Brain pericyte (primary cell): ENCODE measurements around the gene GPR142.

Experiments used
- DNase-seq: peaks from one replicate; pipeline ENCODE4 v3.0.0-alpha.2; 2012; ENCODE audit warnings: low read depth, low spot score

The GPR142 gene

DNA sequence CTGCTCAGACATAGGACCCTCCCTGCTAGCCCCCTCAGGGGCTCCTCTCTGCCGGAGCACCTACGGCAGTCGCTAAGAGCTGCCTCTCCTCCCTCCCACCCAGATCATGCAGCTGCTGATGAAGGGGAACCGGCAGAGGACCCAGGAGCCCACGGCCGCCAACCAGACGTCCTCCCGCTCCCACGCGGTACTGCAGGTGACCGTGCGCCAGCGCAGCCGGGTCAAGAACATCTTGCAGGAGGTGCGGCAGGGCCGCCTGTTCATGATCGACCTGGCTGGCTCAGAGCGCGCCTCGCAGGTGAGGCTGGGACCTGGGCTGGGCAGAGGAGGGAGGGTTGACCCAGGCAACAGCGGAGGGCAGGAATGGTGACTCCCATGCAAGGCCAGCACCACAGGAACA, 22.6 kb upstream of the GPR142 start:
- DNase-seq, result no peak

DNA sequence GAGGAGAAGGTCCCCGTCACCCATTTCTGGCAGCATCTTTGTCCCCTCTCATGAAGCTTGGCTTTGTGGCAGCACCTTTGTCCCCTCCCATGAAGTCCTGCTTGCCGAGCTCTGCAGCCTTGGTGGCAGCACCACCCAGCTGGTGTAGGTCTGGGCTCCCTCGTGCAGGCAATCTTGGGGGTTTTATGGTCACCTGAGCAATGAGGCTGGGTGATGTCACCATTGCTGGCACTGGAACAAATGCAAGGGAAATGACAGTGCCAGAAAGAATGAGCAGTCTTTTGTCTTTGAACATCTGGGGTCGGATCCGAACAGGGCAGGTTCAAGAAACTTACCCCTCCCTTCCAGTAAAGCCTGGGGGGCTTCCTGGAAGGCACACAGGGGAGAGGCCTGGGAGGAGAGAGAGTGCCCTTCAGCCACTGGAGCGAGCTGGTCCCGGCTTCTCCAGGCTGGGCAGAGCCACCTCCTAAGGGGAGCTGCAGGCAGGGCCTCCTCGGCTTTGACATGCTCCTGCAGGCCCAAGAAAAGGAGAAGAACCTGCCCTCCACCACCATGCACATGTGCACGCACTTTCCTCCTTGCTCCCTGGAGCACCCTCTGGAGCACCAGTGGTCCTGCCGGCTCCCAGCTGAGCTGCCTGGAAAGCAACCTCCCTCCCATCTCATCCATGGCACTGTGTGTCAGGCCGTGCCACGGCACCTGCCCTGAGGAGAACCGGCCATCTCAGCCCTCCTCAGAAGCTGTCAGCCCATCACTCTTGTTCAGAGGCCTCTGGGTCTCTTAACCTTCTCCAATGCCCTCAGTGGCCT, 21.7 kb upstream of the GPR142 start:
- no peak for DNase-seq

DNA sequence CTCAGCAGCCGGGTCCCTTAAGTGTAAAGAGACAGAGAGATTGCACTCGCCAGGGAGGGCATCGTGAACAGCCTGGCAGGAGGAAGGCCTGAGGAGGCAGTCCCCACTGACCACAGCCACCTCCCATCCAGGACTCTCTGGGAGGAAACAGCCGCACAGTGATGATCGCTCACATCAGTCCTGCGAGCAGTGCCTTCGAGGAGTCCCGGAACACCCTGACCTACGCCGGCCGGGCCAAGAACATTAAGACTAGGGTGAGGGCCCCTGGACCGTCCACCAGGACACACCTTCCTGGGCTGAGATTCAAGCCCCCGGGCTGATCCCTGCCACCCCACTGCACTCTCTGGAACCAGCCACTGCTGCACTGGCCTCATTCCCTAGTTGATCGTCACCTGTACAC, 19.7 kb upstream of the GPR142 start:
- DNase-seq, result no peak

DNA sequence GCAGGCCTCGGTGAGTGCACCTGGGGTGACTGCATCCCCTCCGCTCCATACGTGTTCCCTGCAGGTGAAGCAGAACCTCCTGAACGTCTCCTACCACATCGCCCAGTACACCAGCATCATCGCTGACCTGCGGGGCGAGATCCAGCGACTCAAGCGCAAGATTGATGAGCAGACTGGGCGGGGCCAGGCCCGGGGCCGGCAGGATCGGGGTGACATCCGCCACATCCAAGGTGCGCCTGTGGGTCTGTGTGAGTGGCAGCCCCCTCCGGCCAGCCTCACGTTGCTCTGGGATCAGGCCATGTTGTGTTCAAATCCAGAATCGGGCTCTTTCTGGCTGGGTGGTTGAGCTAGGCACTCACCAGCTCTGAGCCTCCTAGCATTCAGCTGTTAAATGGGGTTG, 18.2 kb upstream of the GPR142 start:
- no peak for DNase-seq

DNA sequence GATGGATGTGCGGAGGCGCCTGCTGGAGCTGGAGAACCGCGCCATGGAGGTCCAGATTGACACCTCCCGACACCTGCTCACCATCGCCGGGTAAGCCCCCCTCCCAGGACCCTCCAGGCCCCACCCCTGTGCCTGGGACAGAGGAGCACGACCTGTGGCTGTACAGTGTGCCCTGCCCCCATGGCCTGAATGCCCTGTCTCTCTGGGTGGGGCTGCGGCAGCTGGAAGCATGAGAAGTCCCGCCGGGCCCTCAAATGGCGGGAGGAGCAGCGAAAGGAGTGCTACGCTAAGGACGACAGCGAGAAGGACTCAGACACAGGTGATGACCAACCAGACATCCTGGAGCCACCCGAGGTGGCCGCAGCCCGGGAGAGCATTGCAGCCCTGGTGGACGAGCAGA, 16.8 kb upstream of the GPR142 start:
- no peak for DNase-seq

DNA sequence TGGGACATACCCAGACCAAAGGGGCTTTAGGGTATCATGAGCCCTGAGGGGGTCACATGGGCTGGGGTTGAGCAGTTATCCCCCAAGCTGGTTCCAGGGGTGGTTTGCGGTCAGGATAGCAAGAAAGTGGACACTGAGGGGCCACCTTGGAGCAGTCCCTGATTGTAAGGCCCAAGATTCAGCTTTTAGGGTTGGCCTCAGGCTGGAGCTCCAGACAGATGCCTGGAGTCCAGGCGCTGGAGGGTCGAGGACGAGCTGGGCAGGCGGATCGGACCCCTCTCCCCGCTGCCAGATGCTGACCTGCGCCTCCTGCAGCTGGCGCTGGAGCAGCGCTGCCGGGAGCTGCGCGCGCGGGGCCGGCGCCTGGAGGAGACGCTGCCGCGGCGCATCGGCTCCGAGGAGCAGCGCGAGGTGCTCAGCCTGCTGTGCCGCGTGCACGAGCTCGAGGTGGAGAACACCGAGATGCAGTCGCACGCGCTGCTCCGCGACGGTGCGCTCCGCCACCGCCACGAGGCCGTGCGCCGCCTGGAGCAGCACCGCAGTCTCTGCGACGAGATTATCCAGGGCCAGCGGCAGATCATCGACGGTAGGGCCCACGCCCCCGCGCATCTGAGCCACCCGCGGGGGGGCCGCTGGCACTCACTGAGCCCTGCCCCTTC, 15.6 kb upstream of the GPR142 start:
- DNase-seq, result no peak

DNA sequence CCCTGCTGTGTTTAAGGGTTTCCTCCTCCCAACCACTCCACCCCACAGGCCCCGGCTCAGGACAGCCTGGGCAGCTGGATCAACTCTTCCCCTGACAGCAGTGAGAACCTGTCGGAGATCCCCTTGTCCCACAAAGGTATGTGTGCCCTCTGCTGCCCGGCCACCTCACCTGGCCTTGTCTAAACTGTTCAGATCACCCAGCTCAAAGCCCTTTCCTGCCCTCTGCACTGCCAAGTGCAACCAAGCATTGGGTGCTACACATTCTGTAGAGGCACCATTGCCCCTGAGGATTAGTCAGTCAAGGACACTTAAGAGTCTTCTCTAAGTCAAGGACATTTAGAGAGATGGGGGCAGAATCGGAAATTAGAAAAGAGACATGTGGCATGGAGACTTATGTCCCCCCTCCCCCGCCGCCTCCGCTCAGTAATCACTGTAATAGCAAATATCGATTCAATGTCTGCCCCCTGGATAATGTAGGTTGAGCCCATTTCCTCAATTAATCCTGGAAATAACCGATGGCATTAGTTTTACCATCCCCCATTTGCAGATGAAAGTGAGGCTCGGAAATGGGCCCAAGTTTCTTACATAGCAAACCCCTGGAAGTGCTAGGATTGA, 13.8 kb upstream of the GPR142 start:
- no peak for DNase-seq

DNA sequence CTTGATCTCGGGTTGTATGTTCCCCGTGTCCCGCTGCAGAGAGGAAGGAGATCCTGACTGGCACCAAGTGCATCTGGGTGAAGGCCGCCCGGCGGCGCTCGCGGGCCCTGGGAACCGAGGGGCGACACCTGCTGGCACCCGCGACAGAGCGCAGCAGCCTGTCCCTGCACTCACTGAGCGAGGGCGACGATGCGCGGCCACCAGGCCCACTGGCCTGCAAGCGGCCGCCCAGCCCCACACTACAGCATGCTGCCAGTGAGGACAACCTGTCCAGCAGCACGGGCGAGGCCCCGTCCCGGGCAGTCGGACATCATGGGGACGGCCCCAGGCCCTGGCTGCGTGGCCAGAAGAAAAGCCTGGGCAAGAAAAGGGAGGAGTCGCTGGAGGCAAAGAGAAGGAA, 13.2 kb upstream of the GPR142 start:
- no peak for DNase-seq

DNA sequence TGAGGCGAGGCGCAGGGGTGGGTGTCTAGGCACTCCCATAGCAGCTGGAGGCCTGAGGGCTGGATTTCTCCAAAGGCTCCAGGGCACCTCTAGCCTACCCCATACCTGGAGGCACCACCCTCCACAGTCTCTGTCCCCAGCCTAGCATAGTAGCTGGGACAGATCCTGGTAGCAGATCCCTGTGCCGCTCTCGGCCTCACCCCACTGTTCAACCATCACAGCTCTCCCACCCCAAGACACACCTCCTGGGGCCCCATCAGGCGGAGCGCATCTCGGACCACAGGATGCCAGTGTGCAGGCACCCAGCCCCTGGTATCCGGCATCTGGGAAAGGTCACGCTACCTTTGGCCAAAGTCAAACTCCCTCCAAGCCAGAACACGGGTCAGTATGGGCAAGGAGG, 12.7 kb upstream of the GPR142 start:
- DNase-seq, result no peak

DNA sequence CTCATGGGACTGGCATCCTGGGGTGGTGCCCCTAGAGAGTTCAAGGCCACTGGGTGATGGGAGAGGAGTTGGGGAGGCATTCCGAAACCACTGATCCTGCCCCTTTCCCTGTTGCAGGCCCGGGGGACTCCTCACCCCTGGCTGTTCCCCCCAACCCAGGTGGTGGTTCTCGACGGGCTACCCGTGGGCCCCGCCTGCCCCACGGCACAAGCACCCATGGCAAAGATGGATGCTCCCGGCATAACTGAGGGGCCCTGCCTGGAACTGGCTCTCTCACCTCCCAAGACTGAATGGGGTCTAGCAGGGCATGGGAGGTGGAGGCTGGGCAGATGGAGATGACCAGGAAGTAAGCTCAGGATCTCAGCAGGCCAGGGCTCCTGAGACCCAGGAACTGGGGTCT, 12.2 kb upstream of the GPR142 start:
- no peak for DNase-seq

DNA sequence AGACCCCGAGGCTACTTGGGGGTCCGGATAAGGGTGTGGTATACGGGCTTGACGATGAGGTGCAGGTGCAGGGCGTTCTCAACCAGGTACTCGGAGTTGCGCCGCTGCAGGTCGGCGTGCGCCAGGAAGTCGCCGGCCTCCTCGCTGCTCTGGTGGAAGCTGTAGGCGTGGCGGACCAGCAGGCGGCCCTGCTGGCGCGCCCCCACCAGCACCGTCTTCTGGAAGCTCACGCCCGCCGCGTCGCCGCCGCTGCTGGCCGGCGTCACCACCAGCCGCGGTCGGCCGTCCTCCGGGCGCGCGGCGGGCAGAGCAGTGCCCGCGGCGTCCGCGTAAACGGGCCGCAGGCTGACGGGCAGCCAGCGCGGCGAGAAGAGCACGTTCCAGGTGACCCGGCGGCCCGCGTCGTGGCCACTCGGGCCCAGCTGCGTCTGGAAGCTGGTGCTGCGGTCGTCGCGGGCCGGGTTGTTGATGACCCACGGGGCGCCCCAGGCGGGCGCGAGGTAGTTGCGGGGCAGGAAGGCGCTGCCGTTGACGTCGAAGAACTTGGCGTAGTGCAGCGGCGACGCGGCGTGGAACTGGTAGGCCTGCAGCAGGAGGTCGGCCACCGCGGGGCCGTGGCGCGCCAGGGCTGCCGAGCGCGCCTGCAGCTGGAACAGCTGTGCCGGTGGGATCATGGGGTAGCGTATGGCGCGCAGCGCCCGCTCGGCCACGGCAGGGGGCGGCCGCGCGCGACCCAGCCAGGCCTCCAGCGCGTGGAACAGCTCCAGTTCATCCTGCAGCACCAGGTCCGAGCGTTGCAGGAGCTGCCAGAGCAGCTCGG, 10.4 kb upstream of the GPR142 start:
- no peak for DNase-seq

DNA sequence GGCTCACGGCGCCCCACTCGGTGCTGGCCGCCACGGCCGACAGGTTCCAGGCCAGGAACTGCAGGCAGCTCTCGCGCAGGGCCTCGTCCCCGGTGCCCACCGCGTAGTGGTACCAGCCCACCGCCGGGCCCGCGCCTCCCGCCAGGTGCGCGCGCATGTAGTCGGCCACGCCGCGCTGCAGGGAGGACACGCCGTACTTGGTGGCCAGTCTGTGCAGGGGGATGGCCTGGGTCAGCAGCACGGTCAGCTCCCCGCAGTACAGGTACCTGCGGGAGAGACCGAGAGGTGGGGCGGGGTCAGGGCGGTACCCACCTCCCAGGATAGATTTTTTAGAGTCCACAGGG, 9.9 kb upstream of the GPR142 start:
- no peak for DNase-seq

DNA sequence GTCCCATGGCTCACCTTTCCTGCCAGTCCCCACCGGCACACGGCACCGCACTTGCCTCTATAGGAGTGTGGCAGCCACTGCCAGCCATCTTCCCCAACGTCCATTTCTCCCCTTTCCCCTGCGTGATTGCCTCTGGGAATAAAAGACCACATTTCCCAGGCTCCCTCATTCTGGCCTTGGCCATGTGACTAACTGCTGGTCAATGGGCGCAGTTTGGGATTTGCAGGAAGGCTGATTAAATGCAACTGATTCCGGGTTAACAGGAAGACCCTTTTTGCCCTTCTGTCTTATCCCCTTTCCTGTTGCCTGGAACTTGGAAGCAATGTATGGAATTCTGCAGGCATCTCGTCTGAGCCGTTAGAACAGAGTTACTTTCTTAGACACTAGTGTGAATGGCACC, 8.6 kb upstream of the GPR142 start:
- no peak for DNase-seq

DNA sequence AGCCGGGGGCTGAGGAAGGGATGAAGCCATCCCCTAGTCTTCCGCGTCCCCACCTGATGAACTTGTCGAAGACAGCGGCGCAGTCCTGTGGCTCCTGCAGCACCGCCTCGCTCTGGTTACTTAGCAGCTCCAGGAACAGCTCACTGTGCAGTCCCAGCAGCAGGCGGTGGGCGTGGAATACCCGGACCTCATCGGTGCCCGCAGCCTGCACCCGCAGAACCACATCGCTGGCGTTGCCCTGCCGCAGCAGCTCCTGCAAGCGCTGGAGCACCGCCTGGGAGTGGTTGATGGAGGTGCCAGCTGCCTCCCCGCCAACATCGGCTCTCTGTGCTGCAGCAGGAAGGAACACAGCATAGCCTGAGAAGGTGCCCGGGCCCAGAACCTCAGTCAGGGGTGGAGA, 7.4 kb upstream of the GPR142 start:
- no peak for DNase-seq

DNA sequence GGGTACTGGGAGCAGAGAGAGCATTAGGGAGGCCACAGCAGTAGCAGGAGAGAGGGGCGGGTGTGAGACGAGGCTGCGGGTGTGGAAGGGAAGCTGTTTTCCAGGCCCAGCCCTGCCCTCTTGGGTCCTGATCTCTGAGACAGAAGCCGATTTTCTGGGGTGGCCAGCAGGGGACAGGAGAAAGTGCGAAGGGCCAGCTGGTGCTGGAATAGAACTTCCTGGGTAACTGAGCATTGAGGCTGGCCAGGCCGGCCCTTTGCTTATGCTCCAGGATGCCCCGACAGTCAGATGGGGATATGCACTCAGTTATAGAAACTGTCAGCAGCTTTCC, 6.4 kb upstream of the GPR142 start:
- DNase-seq, result no peak

DNA sequence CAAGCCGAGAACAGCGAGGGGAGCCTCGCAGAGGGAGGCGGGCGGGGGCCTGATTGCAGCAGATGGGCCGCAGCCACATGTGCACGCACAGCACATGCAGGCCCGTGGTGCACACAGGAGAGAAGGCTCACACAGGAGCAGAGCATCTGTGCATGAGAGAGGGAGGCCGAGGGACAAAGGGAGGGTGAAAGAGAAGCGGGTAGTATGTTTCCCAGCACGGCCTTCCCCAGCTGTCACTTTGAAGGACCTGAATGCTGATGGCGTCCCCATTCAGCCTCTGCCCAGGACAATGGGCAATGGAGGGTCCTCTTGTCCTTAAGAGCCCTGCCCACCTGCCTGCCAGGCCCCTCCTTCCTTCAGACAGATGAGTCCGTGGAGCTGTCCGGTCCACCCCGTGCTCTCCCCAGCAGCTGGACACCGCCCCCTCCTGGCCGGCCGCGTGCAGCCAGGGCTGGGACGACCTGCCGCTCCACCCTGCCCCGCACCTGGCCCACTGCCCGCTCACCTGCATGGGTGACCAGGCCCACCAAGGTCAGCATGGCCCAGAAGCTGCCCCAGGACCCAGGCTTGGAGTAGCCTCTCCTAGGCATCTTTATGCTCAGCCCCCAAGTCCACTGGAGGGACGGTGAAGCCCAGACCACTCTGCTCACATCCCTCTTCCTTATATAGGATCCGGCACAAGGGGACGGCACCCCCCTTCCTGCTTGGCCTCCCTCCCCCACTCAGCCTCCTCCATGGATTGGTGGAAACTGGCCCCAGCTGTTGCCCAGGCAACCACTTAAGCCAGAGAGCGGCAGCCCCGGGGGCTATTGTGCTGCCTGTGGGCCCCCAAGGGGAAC, 5.9 kb upstream of the GPR142 start, which contains the start of gene BTBD17:
Gene BTBD17, minus strand, starts transcription at position 639 of the 839 bp plus-strand sequence. Its CDS starts 49 bp downstream, at position 590.
- DNase-seq, result no peak

DNA sequence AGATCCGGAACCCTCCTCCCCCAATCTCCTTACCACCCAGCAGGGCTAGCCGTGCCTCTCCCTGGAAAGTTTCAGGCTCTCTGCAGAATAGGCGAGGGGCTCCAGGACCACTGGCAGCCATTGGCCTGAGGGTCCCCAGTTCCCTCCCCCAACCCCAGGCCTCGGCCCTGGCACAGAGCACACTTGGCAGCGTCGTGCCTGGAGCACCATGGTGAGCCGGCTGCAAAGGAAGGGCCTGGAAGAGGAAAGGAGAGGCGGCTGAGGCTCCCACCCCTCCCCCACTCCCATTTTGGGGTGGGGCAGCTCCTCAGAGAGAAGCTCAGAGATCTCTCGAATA, 5.3 kb upstream of the GPR142 start:
- DNase-seq, result no peak

DNA sequence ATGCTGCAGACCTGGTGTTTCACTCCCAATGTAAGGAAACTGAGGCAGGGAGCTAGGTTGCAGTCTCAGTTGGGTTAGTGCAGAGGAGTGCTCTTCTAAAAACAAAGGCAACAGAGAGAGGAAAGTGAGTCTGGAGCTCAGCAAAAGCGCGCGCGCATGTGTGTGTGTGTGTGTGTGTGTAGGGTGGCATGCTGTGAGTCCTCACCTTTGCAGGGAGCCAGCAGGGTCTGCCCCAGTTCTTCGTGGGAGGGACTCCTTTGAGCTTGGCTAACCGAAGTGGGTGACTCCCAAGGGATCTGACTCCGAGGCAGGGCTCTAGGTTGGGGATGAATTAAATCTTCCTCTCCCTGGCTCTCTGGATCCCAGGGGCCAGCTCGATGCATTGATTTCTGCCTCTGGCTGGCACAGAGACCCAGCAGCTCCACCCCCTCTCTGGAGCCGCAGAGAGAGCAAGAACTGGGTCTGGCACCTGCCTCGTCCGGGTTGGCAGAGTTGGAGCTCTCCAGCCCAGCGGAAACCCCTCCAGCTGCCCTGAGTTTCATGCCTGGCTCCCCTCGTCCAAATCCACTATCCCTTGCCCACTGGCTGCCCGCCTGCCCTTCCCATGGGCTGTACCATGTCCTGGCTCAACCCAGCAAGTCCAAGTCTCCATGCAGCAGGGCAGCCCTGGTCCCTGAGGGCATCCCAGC, 4.4 kb upstream of the GPR142 start:
- DNase-seq, result no peak

DNA sequence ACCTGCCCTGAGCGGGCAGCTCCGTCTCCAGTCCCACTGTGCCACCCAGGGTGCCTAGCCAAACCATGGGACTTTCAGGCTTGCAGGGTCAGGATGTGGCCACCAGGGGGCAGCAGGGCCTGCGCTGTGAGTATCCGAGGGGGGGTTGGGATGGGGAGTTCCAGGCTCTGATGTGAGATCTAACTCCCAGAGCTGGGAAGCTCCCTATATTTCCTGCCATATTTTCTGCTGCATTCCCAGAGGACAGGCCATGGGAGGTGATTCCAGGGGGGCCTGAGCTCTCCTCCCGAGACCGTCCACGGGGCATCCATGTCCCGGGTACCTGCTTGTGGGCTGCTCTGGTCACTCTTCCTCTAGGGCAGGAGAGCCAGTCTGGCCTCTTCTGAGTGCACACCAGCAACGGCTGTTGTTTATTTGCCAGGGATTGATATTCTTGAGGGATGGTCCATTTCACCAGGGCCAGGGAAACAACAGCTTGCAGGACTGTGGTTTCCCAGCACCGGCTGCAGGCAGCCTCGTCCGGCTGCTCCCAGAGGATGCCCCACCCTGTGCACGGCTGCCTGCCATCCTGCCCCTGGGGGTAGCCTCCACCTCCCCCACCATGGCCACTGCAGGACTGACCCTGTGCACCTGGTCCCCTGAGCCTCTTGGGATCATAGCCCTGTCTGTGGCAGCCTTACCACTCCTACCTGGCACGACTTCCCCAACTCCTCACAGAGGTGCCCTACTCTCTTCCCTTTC, 1.2 kb downstream of the GPR142 start:
- DNase-seq, result no peak

DNA sequence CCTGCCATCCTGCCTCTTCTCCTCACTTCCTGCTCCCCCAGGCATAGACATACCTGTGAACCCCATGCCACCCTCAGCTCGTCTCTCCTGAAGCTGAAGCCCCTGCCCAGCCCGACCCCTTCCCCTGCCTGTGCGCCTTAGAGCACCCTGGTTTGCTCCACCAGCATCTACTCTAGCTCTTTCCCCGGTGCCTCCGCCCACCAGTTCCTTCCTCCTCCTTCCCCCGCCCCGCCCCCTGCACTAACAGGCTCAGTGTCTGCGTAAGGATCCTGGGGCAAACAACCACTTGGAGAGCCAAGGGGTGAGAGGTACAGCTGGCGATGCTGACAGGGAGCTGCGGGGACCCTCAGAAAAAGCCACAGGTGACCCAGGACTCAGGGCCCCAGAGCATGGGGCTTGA, 1.9 kb downstream of the GPR142 start:
- no peak for DNase-seq
